Neural cell (in vitro differentiated cells): ENCODE results near the gene CERS1. TPM values are rescaled to one million over a fixed set of nuclear protein-coding genes. Genes with fewer than 3 reads are reported as not detected.

Source experiments
- H2AFZ ChIP-seq: fragments of 200-600, 300-800 bp; sonication (generic), shearing (Covaris generic); 2 replicates; pipeline ENCODE4 v1.6.0; 2014; ENCODE audit warnings: low read depth, mild to moderate bottlenecking, antibody characterized with exemption, low read length, moderate library complexity
- H3F3A ChIP-seq: fragments of 200-600 bp; shearing (Covaris generic); 2 replicates; pipeline ENCODE4 v1.6.1; 2016; ENCODE audit warnings: mild to moderate bottlenecking, moderate library complexity, mixed read lengths, antibody characterized with exemption, low read length; ENCODE audit not compliant: insufficient read depth, poor library complexity, severe bottlenecking
- H3K27ac ChIP-seq: fragments of 200-600, 300-800 bp; sonication (generic), shearing (Covaris generic); 2 replicates; pipeline ENCODE4 v1.5.1; 2014; ENCODE audit warnings: mild to moderate bottlenecking, low read length, moderate library complexity
- H3K27me3 ChIP-seq: fragments of 300-800, 200-600 bp; sonication (generic), shearing (Covaris generic); 2 replicates; pipeline ENCODE4 v1.6.0; 2014; ENCODE audit warnings: mild to moderate bottlenecking, low read depth, low read length, moderate library complexity; ENCODE audit not compliant: insufficient read depth
- H3K36me3 ChIP-seq: fragments of 300-800, 200-600 bp; sonication (generic), shearing (Covaris generic); 2 replicates; pipeline ENCODE4 v1.5.1; 2014; ENCODE audit warnings: mild to moderate bottlenecking, antibody characterized with exemption, low read length, moderate library complexity; ENCODE audit not compliant: insufficient read depth
- H3K4me2 ChIP-seq: fragments of 300-800, 200-600 bp; sonication (generic), shearing (Covaris generic); 2 replicates; pipeline ENCODE4 v1.6.0; 2014; ENCODE audit warnings: mild to moderate bottlenecking, low read length
- H3K4me3 ChIP-seq: fragments of 300-800, 200-600 bp; sonication (generic), shearing (Covaris generic); 2 replicates; pipeline ENCODE4 v1.5.1; 2014; ENCODE audit warnings: mild to moderate bottlenecking, low read length, moderate library complexity
- H3K79me2 ChIP-seq: fragments of 200-600 bp; shearing (Covaris generic); replicated peaks from 2 replicates; pipeline ENCODE4 v1.6.0; 2014; ENCODE audit warnings: mild to moderate bottlenecking, low read length, moderate library complexity; ENCODE audit not compliant: insufficient read depth
- H3K9ac ChIP-seq: fragments of 300-800, 200-600 bp; sonication (generic), shearing (Covaris generic); 2 replicates; pipeline ENCODE4 v1.6.1; 2016; ENCODE audit warnings: mild to moderate bottlenecking, low read length, mixed read lengths
- H3K9me2 ChIP-seq: fragments of 200-600 bp; shearing (Covaris generic); 2 replicates; pipeline ENCODE4 v1.6.1; 2016; ENCODE audit warnings: mild to moderate bottlenecking, low read length, mixed read lengths; ENCODE audit not compliant: insufficient read depth
- H3K9me3 ChIP-seq: fragments of 200-600, 300-800 bp; sonication (generic), shearing (Covaris generic); 2 replicates; pipeline ENCODE4 v1.6.1; 2016; ENCODE audit warnings: mild to moderate bottlenecking, mixed run types, low read length, moderate library complexity, mixed read lengths
- H4K20me1 ChIP-seq: fragments of 200-600 bp; shearing (Covaris generic); 2 replicates; pipeline ENCODE4 v1.6.1; 2016; ENCODE audit warnings: mild to moderate bottlenecking, mixed run types; ENCODE audit not compliant: insufficient read depth
- CTCF ChIP-seq: fragments of 450-650 bp; IDR thresholded peaks from 2 replicates; pipeline ENCODE4 v1.5.1; 2014; ENCODE audit warnings: antibody characterized with exemption, mild to moderate bottlenecking, moderate library complexity; ENCODE audit not compliant: poor library complexity, severe bottlenecking
- EP300 ChIP-seq: fragments of 450-650 bp; conservative IDR thresholded peaks from 2 replicates; pipeline ENCODE4 v1.6.1; 2014; ENCODE audit warnings: antibody characterized with exemption, mild to moderate bottlenecking, moderate library complexity; ENCODE audit not compliant: poor library complexity, severe bottlenecking
- EZH2 ChIP-seq: fragments of 200-600, 300-800 bp; shearing (Covaris generic), sonication (generic); IDR thresholded peaks from 2 replicates; pipeline ENCODE4 v1.6.1; 2014; ENCODE audit warnings: antibody characterized with exemption, low read length, borderline replicate concordance, mild to moderate bottlenecking; ENCODE audit not compliant: insufficient read depth, poor library complexity, severe bottlenecking
- MXI1 ChIP-seq: fragments of 450-650 bp; conservative IDR thresholded peaks from 2 replicates; pipeline ENCODE4 v1.6.1; 2014; ENCODE audit warnings: antibody characterized with exemption, mild to moderate bottlenecking; ENCODE audit not compliant: poor library complexity, severe bottlenecking
- POLR2AphosphoS5 ChIP-seq: IDR thresholded peaks from 2 replicates; pipeline ENCODE4 v1.6.1; 2012
- RAD21 ChIP-seq: fragments of 450-650 bp; conservative IDR thresholded peaks from 2 replicates; pipeline ENCODE4 v1.6.1; 2014; ENCODE audit warnings: antibody characterized with exemption, mild to moderate bottlenecking, moderate library complexity
- SMC3 ChIP-seq: fragments of 450-650 bp; conservative IDR thresholded peaks from 2 replicates; pipeline ENCODE4 v1.6.1; 2014; ENCODE audit warnings: antibody characterized with exemption, mild to moderate bottlenecking, moderate library complexity; ENCODE audit not compliant: poor library complexity
- TAF1 ChIP-seq: IDR thresholded peaks from 2 replicates; pipeline ENCODE4 v1.6.1; 2012; ENCODE audit warnings: low read depth
- polyA plus RNA-seq: library from polyadenylated mRNA; depleted of rRNA; stranded (reverse); fragments of >200 nt; gene quantifications from 2 replicates; pipeline ENCODE4 v1.2.3, GENCODE V29; 2014
- TF ChIP-seq, protein P1 (sequence below): IDR thresholded peaks from 2 replicates; pipeline ENCODE4 v1.6.1; 2012; ENCODE audit warnings: borderline replicate concordance

The CERS1 gene
- polyA plus RNA-seq, 1 donor from 2014 or later: 19.1 TPM

GRCh38 chr19:18912933-18913332 is 17.0 kb upstream of the CERS1 start:
- H3K27ac ChIP-seq: no peak overlapping the region
- H3K9me3 ChIP-seq: no peaks in the 10 kb centered on the region
- H3K36me3 ChIP-seq: peaks cover 4% of the 10 kb centered on the region
- H4K20me1 ChIP-seq: no peaks in the 10 kb centered on the region
- H3K4me2 ChIP-seq: no peak overlapping the region
- H3K9me2 ChIP-seq: no peaks in the 10 kb centered on the region
- no peak overlapping the region for H3K9ac ChIP-seq
- no peaks in the 10 kb centered on the region for H3F3A ChIP-seq
- no peak for TF ChIP-seq MXI1
- TF ChIP-seq POLR2AphosphoS5: no peak
- TF ChIP-seq RAD21: no peak
- TF ChIP-seq CTCF: no peak
- no peak for TF ChIP-seq SMC3
- TF ChIP-seq EZH2: no peak
- no peak for TF ChIP-seq TAF1
- TF ChIP-seq EP300: no peak
- TF ChIP-seq, protein P1, sequence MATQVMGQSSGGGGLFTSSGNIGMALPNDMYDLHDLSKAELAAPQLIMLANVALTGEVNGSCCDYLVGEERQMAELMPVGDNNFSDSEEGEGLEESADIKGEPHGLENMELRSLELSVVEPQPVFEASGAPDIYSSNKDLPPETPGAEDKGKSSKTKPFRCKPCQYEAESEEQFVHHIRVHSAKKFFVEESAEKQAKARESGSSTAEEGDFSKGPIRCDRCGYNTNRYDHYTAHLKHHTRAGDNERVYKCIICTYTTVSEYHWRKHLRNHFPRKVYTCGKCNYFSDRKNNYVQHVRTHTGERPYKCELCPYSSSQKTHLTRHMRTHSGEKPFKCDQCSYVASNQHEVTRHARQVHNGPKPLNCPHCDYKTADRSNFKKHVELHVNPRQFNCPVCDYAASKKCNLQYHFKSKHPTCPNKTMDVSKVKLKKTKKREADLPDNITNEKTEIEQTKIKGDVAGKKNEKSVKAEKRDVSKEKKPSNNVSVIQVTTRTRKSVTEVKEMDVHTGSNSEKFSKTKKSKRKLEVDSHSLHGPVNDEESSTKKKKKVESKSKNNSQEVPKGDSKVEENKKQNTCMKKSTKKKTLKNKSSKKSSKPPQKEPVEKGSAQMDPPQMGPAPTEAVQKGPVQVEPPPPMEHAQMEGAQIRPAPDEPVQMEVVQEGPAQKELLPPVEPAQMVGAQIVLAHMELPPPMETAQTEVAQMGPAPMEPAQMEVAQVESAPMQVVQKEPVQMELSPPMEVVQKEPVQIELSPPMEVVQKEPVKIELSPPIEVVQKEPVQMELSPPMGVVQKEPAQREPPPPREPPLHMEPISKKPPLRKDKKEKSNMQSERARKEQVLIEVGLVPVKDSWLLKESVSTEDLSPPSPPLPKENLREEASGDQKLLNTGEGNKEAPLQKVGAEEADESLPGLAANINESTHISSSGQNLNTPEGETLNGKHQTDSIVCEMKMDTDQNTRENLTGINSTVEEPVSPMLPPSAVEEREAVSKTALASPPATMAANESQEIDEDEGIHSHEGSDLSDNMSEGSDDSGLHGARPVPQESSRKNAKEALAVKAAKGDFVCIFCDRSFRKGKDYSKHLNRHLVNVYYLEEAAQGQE: no peak
- H3K79me2 ChIP-seq: peaks cover 10% of the 10 kb centered on the region
- H2AFZ ChIP-seq: no peak overlapping the region
- no peak overlapping the region for H3K4me3 ChIP-seq
- H3K27me3 ChIP-seq: no peaks in the 10 kb centered on the region

DNA sequence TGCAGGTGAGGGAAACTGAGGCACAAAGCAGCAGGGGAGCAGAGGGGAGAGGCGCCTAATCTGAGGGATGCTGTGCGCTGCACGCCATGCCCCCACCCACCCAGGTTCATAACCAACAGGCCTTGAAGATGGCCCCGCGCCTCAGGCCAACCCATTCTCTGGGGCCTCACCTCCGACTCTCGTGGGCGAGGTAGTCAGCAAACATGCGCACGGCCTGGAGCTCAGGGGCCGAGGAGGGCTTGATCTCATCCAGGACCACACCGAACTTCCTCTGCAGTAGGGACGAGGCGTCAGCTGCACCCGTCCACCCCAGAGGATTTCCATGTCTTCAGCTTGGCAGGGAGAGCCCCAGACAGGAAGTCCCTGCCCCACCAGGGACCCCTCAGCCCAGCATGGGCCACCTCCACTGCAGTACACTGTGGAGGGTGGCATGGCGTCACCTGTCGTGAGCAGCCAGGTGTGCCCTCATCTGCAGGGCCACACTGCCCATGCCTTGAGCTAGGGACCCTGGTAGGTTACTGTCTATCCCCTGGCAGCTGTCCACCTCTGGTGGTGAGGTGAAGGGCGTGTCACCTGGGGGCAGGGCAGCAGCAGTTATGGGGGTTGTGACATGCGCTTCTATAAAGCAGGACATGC is 15.0 kb upstream of the CERS1 start:
- Histone ChIP-seq H4K20me1 (no peaks in the 10 kb centered on the region), H3K27ac (no peak overlapping the region), H3K27me3 (no peaks in the 10 kb centered on the region), H3K4me3 (no peak overlapping the region), H3K79me2 (peaks cover 4% of the 10 kb centered on the region), H3K9me3 (no peaks in the 10 kb centered on the region), H3K9ac (no peak overlapping the region), H2AFZ (no peak overlapping the region), H3K36me3 (peaks cover 4% of the 10 kb centered on the region), H3F3A (no peaks in the 10 kb centered on the region), H3K4me2 (no peak overlapping the region), H3K9me2 (no peaks in the 10 kb centered on the region)
- no peak for TF ChIP-seq EZH2
- TF ChIP-seq CTCF: no peak
- TF ChIP-seq, protein P1: no peak
- TF ChIP-seq TAF1: no peak
- TF ChIP-seq MXI1: no peak
- no peak for TF ChIP-seq SMC3
- no peak for TF ChIP-seq RAD21
- no peak for TF ChIP-seq POLR2AphosphoS5
- TF ChIP-seq EP300: no peak
